ENCODE measurements around the gene KCNAB1.

- TF ChIP-seq CTCF (IDR thresholded peaks at IDR 0.05; ENCODE audit: low read length) (no peak), EZH2 (IDR thresholded peaks at IDR 0.05; ENCODE audit: borderline replicate concordance, low read length) (no peak)
Measured at GRCh38 chr3:156472684-156473083, 352.3 kb downstream of the KCNAB1 start.
